ENCODE measurements around the gene ADGRD1.

The ADGRD1 gene

DNA sequence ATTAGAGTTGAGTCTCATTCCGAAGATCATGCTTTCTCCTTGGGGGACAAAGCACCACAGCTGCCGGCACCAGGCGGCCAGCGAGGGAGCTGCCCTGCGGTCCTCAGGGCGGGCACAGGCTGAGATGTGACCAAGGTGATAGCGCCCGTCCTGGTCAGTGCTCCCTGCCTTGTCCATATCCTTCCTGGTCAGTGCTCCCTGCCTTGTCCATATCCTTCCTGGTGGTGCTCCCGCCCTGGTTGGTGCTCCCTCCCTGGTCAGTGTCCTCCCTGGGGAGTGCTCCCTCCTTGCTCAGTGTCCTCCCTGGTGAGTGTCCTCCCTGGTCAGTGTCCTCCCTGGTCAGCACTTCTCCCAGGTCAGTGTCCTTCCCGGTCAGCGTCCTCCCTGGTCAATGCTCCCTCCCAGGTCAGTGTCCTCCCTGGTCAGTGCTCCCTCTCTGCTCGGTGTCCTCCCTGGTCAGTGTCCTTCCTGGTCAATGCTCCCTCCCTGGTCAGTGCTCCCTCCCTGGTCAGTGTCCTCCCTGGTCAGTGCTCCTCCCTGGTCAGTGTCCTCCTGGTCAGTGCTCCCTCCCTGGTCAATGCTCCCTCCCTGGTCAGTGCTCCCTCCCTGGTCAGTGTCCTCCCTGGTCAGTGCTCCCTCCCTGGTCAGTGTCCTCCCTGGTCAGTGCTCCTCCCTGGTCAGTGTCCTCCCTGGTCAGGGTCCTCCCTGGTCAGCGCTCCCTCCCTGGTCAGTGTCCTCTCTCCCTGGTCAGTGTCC is 92.2 kb downstream of the ADGRD1 start:
- no peak for DNase-seq

DNA sequence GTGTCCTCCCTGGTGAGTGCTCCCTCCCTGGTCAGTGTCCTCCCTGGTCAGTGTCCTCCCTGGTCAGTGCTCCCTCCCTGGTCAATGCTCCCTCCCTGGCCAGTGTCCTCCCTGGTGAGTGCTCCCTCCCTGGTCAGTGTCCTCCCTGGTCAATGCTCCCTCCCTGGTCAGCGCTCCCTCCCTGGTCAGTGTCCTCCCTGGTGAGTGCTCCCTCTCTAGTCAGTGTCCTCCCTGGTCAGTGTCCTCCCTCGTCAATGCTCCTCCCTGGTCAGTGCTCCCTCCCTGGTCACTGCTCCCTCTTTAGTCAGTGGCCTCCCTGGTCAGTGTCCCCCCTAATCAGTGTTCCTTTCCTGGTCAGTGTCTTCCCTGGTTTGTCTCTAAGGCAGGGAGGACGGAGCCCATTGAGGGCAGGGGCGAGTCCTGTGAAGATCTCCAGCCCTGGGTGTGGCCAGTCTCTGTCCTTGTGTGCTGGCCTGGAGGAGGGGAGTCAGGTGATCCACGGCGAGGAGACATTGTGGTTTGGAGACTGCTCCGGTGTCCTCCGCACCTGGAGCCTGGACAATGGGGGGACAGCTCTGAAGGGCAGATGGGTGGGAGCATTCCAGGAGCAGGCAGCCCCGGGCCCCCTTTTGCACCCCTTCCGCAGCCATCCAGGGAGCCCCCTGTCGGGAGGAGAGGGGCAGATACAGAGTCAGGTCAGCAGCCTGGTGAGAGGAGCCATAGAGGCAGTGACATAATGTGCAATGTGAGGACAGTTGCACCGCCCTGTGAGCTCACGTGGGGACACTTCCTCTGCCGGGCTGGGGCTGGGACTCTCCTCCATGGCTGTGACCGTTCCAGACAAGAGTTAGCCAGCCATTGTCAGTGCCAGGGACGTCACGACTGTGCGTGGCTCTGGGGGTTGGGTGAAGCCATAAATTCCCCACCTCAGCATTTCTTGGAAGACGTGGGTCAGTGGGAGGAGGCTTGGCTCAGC is 93.4 kb downstream of the ADGRD1 start:
- no peak for DNase-seq

DNA sequence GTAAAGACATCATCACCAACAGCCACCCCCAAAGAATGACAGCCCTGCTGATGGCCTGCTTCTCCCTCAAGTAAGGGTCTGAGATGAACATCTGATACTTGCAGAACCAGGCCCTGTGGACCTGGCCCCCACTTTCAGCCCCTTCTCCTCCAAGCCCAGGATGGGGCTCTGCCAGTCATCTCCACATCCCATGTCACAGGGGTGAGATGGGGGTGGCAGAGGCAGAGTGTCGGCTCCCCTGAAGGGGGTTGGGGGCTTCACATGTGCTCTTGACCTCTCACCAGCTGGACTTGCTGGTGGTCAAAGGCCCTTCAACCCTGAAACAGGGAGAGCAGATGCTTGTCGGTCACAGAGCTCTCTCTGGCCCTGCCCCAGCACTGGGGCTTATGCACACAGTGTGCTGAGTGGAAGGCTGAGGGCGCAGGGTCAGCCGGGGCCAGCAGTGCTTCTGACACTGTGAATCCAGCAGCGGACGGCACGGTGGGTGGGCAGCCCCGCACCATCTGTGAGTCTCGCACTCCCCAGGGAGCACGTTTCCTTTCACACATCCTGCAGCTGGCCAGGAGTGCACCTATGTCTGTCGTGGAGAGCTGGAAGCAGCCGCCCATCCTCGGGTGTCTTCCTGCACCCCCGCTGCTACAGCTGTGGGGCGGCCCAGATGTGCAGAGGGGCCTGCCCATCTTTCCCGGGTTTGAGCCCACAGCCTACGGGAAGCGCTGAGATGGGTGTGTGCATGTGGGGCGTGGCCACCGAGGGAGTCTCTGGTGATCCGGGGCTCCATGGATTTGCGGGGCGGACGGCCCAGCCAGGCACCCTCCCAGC is 94.3 kb downstream of the ADGRD1 start:
- no peak for DNase-seq

DNA sequence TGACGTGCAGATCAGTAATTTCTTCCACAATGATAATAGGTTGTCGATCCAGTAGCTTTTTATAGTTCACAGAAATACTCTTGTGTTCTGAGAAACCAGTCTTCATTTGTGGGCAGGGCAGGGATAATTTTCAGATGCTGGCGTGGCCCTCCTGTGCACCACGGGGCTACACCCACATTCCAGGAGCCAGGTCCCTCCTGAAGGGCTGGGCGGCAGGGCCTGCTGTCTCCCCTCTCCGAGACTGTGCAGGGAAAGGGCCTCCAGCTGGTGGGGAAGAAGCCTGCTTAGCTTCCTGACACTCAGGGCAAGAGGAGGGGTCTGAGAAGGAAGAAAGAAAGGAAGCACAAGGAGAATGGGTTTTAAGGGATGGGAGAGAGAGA is 94.9 kb downstream of the ADGRD1 start:
- no peak for DNase-seq

DNA sequence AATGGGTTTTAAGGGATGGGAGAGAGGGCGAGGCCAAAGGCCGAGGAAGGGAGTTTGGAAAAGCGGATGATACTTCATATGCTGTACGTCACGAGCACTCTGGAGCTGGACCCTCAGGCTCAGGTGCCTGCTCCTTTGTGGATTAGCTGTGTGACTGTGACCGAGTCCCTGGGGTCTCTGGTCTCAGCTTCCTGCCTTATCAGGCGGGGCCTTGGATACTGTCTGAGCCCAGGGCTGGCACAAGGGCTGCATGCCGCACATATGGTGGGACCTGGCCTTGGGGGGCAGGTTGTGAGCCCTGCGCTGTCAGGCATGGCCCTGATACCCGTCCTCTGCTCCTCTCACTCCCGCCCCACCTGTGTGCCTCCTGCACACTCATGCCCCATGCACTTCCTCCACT is 95.3 kb downstream of the ADGRD1 start:
- no peak for DNase-seq

DNA sequence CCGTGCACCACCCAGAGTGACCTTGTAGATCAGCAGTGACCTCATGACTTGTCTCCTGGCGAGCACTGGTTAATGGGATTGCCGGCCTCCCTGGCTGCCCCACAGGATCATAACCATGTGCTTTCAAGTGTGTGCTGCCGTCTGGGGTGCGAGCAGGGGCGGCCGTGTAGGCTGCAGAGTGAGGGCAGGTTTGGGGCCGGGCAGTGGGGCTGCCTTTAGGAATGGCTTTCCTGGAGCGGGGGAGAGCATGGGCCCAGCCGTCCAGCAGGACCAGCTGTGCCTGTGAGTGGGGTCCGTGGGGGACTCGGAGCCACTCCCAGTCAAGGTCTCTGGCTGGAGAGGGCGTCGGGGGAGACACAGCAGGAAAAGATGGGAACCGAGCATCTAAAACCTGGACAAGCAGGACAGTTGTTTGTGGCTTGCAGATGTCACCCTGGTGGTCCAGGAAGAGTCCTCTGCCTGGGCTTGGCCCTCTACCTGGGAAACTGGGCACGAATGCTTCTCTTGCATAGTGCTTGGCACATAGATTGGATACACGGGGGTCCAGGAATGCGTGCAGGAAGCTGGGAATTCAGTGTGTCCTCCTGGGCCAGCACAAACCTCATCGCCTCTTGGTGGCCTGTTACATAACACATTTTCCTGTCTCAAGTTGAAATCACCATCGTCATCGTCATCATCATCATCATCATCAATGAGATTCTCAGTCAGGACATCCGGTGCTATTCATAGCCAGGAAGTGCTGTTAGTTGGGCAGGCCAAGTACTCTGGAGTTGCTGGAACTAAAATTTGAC is 96.0 kb downstream of the ADGRD1 start:
- DNase-seq = no peak

DNA sequence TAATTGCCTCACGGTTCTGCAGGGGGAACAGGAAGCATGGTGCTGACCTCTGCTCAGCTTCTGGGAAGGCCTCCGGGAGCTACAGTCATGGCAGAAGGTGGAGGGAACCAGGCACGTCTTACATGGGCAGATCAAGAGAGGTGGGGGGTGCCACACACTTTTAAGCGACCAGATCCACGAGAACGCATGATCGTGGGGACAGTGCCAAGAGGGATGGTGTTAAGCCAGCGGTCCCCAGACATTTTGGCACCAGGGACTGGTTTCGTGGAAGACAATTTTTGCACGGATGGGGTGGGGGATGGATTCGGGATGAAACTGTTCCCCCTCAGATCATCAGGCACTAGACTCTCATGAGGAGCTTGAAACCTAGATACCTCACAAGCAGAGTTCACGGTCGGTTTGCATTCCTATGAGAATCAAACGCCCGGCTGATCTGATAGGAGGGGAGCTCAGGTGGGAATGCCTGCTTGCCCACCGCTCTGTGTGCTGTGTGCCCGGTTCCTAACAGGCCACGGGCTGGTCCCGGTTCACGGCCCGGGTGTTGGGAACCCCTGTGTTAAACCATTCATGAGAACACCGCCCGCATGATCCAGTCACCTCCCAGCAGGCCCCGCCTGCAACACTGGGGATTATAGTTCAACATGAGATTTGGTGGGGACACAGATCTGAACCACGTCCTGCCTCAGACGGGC is 96.9 kb downstream of the ADGRD1 start:
- DNase-seq = no peak

DNA sequence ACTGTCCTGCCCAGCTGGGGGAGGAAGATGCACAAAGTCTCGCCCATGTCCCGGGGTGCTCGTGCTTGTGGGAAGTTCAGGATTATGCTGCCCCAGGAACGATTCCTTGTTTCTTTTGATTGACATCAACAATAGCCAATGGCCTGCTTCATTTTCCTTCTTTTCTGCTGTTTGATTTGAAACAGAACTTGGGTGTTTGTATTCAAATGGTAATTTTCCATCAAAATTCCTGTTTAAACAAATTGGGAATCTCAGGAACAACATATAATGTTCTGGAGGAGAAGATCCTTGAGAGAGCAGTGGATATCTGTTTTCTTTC is 97.4 kb downstream of the ADGRD1 start:
- DNase-seq = no peak

DNA sequence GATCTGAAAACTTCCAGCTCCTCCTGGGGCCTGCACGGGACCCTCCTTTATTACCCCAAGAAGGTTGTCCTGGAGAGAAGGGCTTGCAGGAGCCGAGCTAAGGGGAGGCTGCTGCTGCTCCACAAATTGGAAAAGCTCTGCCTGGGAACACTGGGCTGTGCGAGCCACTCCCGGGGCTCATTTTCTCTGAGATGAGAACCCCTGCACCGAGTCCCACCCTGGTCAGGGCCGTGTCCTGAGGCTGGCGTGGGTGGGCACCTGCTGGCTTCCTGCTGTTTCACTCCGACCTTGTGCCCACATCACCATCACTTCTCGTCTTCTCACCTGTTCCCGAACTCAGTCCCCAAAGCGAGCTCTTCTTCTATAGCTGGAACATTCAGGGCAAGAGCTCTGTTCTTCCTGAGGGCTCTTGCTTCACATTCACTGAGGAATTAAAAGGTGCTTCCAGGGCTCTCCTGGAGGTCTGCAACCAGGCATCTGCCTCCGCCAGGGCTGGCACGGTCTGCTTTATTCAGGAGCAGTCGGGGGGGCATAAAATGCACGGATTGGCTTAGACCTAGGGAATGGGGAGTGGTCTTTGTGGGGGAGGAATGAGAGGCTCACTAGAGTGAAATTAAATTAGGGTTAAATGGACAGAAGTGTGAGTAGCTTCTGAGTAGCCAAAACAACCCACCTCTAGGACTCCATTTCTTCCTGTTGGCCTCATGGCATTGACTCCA is 98.5 kb downstream of the ADGRD1 start:
- no peak for DNase-seq

DNA sequence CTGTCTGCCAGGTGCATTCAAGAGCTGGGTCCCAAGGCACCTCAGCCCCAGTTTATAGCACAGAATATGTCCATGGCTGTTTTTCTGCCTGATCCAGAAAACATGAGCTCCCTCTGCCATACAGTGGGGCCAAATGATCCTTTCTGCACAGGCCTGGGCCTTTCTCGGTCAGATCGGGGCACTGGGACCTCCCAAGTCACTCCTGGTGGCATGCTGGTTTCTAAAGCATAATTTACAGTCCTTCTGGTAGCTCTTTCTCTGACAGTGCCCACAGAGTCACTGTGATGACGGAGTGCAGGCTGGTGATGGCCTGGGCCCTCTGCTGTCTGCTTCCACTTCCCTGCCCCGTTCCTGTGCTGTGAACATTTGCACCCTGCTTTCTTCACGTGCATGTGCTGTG is 99.2 kb downstream of the ADGRD1 start:
- DNase-seq = no peak

DNA sequence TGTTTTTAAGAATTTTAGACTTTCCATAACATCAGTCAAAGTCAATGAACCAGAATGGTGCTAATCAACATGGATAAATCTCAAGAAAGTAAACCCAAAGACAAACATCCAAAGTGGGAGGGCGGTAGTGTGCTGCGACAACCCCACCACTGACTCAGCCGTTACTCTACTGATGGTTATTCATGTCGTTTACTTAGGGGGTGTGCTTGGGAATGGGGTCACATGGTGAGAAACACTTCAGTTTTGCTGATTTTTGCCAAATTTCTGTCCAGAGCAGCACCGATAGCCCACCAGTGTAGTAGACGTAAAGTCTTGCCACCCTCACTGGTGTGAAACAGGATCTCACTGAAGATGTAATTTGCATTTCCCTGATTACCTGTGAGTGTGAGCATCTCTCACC is 99.9 kb downstream of the ADGRD1 start:
- DNase-seq = no peak

DNA sequence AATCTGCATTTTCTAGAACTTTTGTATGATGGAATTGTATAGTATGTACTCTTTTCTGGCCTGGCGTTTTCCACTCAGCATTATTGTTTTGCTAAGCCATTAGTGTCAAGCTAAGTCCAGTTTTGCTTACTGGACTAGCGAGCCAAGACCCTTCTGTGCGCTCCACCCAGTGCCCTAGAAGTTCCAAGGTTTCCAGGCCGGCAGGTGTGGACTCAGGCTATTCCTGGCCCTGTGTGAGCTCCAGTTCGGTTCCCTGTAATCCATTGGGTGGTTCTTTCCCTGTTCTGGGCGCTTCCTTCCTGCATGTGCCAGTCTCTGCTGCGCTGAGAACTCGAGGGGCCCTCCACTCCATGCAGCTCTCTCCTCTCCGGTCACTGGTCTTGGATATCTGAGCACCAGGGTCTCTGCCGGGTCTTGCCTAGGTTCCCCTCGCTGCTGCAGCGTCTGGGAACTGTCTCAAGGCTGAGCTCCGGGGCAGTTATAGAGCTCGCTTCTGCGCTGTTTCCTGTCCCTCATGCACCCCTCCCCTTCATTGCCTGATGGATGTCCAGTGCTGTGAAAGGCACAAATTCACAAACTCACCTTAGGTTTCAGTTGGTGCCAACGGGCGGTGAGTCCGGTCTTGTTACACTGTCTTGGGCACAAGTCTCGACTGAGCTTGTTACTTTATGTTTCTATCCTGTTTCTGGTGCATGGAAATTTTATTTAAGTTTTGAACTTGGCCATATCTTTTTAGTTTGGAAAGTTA is 100.8 kb downstream of the ADGRD1 start:
- no peak for DNase-seq

DNA sequence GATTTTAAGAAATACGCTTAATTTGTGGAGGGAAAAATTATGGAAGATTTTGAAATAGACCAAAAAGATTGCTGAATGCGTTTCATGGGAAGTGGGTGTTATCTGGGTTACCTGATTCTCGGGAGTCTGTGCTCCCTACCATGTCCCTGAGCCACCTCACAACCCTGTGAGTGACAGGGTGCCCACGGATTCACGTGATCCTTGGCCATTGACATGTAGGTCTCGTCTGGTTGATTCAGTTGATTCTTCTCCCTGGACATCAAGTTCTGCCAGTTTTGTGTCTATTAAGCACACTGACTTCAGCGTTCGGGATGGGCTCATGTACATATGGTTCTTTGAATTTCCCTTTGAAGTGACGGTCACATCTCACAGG is 101.4 kb downstream of the ADGRD1 start:
- DNase-seq = no peak

DNA sequence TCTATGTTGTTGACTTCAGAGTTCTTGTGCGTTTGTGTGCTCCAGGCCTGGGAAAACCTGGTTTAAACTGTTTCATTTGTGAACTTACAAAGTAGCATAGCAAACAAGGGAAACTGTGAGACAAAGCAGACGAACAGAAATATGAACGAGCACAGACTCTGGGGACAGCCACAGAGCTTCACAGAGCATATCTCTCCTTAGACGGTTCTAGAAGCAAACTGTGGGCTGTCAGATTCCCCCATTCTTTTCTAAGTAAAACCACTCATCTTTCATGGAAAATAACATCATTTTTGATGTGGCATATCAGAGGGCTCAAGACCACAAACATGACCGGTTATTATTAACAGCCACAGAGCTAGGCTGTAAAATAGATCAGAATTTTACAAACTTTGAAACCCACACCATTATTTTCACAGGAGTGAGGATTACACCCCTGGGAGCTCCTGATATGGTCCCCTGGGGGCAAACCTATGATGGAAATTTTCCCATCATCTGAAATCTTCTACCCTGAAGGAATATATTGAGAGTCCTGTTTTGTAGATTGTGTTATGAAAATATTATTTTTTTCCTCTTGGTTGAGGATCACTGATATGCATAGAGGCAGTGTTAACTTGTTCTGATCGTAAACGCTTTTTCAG is 102.0 kb downstream of the ADGRD1 start:
- no peak for DNase-seq

DNA sequence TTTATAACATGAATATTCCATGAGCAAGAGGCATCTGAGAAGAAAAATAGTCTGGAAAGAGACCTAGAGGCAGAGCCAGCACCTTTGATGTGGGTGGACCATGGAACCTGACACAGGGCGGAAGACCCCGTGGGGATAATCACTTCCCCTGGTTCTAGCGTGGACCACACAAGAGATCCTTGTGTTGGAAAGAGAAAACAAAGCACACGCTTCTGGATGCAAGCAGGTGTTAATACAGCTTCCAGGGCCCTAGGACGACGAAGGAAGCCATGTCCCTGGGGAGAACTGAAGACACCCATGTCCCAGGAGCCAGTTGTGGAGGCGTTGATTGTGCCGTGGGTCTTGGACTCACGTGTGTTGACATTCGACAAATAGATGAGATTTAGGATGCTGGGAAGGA is 102.9 kb downstream of the ADGRD1 start:
- DNase-seq = no peak

DNA sequence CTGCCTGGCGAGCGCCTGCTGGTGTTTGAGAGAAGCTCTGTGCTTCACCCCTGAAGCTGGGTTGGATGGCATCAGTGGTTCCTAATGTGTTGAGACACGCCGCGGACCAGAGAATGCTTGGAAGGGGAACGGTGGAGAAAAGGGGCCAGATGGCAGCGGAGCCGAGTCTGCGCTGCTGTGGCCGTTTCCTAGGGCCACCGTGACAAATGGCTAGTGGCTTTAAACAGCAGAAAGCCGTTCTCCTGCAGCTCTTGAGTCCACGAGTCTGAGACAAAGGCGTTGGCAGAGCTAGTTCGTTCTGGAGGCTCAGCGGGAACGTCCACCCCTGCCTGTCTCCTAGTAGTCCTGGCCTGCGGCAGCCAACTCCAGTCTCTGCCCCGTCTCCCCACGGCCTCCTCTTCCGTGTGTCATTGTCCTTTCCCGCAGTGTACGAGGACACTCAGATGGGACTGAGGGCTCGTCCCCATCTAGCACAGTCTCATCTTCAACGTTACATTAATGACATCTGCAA is 103.6 kb downstream of the ADGRD1 start:
- DNase-seq = no peak

DNA sequence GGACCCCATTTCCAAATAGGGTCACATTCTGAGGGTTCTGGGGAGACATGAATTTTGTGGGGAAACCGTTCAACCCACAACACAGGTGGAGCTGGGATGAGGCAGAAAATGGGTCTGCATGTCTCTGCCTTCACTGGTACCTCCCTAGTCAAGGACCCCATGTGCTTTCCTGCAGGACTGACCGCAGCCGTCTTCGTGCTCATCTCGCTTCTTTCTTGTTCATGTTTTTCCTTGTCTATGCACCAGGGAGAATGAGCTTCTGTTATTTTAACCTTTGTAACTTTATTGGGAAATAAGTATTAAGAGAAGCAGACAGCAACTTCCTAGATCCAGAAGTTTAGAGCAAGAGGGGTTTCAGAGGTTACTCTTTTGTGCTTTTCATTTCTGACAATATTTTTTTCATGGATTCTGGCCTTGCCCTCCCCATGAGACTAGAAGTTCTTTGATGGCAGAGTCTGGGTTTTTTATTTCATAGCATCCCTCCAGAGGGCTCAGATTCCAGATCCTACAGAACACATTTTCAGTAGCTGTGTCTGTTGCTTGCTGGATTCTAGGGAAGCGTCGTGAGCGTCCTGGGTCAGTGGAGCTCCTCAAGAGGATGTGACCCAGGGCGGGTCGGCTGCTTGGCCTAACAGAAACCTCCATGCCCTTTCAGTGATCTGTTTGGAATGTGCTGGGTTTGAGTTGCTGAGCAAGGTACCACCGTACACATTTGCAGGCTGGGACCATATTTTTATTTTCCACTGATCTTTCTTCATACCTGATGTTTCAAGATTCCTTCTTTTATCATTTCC is 104.2 kb downstream of the ADGRD1 start:
- no peak for DNase-seq

DNA sequence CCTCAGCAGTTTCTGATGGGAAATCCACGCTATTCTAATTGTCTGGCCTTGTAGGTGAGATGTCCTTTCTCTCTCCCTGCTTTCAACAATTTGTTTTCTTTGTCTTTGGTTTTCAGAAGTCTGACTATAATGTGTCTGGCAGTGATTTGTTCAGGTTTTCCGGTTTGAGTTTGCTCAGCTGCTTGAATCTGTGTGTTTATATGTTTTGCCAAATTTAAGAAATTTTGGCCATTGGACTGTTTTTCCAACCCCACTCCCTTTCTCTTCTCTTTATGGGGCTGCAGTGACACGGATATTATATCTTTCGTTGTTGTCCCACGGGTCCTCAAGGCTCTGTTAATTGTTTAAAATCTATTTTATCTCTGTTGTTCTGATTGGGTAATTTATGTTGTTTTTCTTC is 105.0 kb downstream of the ADGRD1 start:
- DNase-seq = no peak
